NCI-H1694 treated with DMSO at 0.1 percent for 48 hours (cell line): ENCODE measurements around the gene DUSP8.
"Not testable (repeated sequence)": the region's sequence is repeated elsewhere in the genome, so short reads cannot be mapped to it uniquely, and the experiment has no call there.

Experiments used
- DNase-seq: peaks from one replicate; lab custom pipeline; 2025; lab: John Stamatoyannopoulos, UW

Gene DUSP8

GRCh38 chr11:1572197-1573076, at the start of gene DUSP8:
Gene DUSP8 (minus strand): TSS chr11:1572271. CDS start chr11:1565826, 6,445 bp downstream.
- DNase-seq: peak; percentile 35

DNA sequence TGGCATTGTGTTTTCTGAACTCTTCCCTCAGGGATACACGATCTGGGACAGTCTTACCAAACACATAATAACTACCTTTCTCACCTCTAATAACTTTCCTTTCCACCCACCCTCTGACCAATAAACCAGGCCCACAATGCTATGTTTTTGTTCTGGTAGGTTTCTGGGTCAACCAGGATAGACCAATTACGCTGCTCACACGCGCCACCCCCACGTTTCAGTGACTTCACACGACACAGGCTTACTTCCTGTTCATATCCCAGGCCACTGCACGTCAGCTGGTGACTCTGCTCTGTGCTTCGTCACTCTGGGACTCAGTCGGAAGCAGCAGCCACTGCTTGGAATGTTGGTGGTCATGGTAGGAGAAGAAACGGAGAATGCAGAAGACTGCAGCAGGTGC, 47.4 kb upstream of the DUSP8 start:
- DNase-seq: no peak

DNA sequence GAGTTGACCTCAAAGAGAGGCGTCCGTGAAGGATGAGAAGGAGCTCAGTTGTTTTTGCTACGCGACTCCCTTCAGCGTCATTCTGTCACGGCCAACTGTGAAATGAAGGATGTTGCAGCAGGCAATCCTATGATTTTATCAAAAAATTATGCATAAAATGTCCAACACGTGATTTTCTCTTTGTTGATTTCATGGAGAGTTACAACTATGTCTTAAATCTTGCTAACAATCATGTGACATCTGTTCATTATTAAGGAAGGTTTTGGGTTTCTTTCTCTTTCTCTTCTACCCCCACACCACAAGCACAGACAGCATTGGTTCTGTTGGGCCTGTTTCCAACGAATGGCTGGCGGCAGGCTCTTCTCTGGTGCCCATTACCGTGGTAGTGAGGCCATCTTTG, 46.2 kb upstream of the DUSP8 start:
- no peak for DNase-seq

DNA sequence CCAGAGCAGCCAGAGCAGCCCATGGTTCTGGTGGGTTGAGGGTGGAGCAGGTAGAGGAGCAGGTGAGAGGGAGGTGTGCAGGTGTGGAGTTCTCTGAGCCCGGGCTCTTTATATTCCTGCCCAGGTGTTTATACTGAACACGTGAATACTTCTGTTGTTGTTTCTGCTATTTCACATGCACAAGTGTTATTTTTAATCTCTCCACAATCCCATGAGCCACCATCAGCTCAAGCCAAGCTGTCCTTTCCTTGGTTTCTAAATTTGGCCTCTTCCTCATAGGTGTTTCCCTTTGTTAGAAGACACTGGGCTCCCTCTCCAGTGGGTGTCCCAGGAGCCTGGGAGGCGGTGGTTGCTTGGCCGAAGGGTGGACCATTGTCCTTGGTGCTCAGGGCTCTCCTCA, 36.3 kb upstream of the DUSP8 start, which contains the start of gene KRTAP5-3:
Gene KRTAP5-3, minus strand, starts transcription at position 101 of the 400 bp plus-strand sequence. Its CDS starts 78 bp downstream, at position 23.
- no peak for DNase-seq

DNA sequence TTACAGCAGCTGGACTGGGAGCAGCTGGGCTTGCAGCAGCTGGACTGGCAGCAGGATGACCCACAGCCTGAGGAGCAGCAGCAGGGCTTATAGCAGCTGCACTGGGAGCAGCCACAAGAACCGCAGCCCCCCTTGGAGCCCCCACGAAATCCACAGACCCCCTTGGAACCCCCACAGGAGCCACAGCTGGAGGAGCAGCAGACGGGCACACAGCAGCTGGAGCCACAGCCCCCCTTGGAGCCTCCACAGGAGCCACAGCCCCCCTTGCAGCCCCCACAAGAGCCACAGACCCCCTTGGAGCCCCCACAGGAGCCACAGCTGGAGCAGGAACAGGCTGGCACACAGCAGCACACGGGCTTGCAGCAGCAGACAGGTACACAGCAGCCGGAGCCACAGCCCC, 35.8 kb upstream of the DUSP8 start:
- not testable (repeated sequence) for DNase-seq

GRCh38 chr11:1607156-1607845, 35.2 kb upstream of the DUSP8 start:
- not testable (repeated sequence) for DNase-seq

DNA sequence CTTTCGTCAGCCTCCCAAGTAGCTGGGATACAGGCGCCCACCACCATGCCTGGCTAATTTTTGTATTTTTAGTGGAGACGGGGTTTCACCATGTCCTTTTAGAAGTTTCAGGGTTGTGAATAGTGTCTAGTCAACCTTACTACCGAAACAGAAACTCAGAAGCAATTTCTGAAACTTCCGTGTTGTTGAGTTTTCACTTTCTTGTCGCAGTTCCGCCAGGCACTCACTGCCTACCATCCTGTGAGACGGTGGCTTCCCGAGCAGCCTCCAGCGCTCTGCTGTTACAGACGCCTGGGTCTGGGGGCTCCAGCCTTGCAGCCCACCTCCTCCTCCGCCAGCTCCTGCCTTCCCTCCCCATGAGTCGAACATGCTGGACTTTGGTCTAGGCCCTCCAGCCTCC, 33.9 kb upstream of the DUSP8 start:
- not testable (repeated sequence) for DNase-seq

GRCh38 chr11:1604711-1605110, 32.6 kb upstream of the DUSP8 start:
- no peak for DNase-seq

GRCh38 chr11:1604181-1604580, 32.1 kb upstream of the DUSP8 start:
- DNase-seq: no peak

DNA sequence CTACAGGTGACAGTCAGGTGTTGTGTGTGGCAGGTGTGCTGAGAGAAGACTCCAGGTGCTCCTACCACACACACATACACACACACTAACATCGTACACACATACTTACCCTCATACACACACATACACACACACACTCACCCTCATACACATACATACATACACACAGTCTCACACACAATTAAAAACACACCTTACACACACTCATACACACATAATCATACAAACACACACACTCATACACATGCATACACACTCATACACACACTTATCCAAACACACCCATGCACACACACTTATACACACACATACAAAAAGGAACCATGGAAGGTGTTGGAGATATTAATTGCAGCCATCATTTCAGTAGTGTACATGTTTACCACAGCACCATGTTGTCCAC, 31.6 kb upstream of the DUSP8 start:
- DNase-seq: no peak

- not testable (repeated sequence) for DNase-seq
Measured at GRCh38 chr11:1601663-1602062, 29.6 kb upstream of the DUSP8 start.

GRCh38 chr11:1600626-1601025, 28.6 kb upstream of the DUSP8 start:
- no peak for DNase-seq

DNA sequence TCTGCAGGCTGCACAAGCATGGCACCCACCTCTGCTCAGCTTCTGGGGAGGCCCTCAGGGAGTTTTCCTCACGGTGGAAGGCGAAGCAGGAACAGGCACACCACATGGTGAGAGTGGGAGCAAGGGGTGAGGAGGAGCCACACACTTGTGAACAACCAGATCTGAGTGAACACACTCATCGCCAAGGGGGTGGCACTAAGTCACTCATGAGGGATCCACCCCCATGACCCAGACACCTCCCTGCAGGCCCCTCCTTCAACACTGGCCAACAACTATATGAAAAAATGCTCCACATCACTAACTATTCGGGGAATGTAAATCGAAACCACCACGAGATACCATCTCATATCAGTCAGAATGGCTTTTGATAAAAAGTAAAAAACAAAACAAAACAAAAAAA, 26.7 kb upstream of the DUSP8 start:
- no peak for DNase-seq

- DNase-seq: not testable (repeated sequence)
Measured at GRCh38 chr11:1598406-1598805, 26.3 kb upstream of the DUSP8 start.

DNA sequence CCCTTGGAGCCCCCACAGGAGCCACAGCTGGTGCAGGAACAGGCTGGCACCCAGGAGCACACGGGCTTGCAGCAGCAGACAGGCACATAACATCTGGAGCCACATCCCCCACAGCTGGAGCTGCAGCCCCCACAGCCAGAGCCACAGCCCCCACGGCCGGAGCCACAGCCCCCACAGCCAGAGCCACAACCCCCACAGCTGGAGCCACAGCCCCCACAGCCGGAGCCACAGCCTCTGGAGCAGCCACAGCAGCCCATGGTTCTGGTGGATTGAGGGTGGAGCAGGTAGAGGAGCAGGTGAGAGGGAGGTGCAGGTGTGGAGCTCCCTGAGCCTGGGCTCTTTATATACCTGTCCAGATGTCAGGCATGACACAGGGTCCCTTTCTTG, 25.9 kb upstream of the DUSP8 start, which contains the start of gene KRTAP5-2:
Gene KRTAP5-2, minus strand, starts transcription at position 301 of the 387 bp plus-strand sequence. Its CDS starts 44 bp downstream, at position 257.
- DNase-seq: no peak

GRCh38 chr11:1597331-1597993, 25.4 kb upstream of the DUSP8 start:
- no peak for DNase-seq

DNA sequence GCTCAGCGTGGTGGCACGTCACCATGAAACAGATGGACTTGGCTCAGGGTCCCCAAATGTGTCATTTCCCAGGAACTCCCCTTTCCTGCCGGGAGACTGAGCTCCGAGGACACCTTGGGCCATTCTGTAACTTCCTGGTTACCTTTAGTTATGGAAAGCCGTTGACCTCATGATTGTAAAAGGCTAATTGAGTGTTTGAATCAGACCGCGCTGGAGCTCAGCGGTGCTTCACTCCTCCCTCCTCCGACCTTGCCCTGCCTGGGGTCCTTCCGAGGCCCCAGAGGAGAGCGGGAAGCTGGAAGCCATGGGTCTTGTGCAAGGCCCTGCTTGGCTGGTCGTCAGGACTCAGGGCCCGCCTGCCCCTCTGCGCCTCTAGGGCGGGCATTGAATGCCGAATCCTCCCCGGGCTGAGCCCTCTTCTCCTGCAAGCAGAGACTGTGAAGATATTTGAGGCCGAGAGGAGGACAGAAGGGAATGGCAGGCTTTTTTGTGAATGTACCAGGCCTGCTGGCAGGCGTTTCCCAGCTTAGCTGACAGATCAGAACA, 24.6 kb upstream of the DUSP8 start:
- not testable (repeated sequence) for DNase-seq

DNA sequence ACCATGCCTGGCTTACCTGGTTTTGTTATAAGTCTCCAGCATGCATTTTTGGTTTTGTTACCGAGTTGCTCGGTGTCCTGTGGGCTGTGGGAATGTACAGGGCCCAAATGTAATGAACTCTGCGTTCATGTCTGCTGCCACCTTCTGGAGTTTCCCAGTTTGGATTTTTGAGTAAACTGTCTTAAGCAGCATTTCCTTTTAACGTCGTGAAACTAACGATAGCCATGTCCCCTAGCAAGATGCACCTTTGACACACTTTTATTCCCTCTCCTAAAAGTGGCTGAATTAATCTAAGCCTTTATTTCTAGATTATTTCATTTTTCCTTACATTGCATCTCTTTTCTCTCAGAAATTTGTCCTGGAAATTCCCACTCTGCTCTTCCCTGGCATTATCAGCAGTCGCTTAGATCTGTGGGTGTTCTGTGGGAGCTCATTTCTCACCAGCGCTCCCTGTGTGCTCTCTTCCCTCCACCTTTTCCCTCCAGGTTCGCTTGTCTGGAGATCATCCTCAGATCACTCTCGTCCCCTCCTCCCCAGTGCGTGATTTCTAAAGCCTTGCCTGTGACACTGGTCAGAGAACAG, 24.0 kb upstream of the DUSP8 start:
- not testable (repeated sequence) for DNase-seq

GRCh38 chr11:1592628-1593027, 20.6 kb upstream of the DUSP8 start:
- no peak for DNase-seq

- DNase-seq: no peak
Measured at GRCh38 chr11:1589996-1590395, 17.9 kb upstream of the DUSP8 start.

- not testable (repeated sequence) for DNase-seq
Measured at GRCh38 chr11:1589191-1589963, 17.3 kb upstream of the DUSP8 start.
